NCI-H446 treated with DMSO at 0.1 percent for 48 hours (cell line): ENCODE results near the gene HEMK1.

Experiments used
- DNase-seq: peaks from one replicate; lab custom pipeline; 2025; lab: John Stamatoyannopoulos, UW

HEMK1 gene, protein sequence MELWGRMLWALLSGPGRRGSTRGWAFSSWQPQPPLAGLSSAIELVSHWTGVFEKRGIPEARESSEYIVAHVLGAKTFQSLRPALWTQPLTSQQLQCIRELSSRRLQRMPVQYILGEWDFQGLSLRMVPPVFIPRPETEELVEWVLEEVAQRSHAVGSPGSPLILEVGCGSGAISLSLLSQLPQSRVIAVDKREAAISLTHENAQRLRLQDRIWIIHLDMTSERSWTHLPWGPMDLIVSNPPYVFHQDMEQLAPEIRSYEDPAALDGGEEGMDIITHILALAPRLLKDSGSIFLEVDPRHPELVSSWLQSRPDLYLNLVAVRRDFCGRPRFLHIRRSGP

DNA sequence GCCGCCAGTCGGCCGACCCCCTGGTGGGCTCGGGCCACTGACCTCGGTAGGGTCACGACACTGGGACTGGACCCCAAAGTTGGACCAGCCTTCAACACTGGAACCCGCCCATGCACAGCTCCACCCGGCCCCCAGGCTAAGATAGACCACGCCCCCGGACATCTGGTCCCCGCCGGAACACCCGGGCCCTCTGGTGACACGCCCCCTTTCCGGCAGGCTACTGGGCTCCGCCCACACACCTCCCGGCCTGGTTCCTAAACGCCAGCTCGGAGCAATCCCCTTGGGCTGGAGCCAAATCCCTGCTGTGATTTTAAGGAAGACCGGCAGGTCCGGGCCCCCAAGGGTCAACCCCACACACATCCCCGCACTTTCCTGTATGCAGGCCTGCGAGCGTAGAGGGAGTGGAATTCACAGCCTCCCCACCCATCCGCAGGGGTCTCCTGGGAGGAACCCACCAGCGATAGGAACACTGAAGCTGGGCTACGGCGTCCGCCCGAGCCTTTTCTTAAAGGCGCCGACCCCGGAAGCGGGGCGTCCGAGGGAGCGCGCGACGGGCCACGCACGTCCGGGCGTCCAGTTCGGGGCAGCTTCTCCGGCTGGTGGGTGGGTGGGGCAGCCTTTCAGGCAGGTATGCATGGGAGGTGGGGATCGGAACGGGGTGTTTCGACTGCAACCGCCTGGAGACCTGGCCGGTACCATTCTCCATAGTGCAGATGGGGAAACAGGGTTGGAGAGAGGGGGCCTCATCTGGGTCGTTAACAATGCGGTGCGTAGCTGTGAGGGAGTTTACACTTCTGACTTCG lies at the start of gene HEMK1:
Gene HEMK1, plus strand, starts transcription at position 576 of the 803 bp plus-strand sequence. CDS start 1,583 bp downstream, outside the sequence.
- peak; percentile 68 for DNase-seq

DNA sequence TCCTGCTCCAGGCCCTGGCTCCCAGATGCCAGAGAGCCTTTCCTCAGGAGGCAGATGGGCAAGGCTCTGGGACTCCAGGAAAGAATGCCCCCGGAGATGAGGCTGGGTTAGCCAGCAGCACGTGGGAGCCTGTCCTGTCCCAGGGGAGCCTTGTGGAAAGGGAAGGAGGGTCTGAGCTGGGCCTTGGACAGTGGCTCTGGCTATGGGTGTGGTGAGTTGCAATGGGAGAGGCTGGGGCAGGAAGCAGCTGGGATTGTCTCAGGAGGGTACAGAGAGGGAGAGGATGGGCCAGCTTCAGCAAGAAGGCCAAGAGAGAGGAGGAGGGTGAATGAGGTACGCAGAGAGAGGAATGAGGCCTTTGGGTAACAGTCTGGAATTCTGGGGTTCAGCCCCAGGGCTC lies 48.5 kb upstream of the HEMK1 start:
- DNase-seq: no peak

GRCh38 chr3:50521572-50521971 lies 47.8 kb upstream of the HEMK1 start:
- DNase-seq: no peak

- no peak for DNase-seq
Measured at GRCh38 chr3:50523279-50523811, 46.0 kb upstream of the HEMK1 start.

DNA sequence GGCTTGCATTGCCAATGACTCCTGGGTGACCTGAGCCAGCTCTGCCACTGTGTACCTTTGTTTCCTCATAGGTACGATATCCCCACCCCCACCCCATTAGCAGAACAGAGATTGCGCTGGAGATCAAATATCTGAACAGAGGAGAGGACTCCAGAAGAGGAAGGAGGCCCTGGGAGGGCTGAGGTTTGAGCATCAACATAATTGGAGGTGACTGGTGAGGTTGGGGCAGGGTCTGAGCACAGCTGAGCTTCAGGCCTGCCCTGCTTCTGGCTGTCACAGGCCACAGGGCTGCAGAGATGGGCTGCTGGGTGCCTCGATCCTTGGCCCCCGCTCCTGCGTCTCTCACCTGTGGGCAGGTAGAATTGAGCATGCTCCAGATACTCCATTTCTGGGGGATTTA lies 44.6 kb upstream of the HEMK1 start:
- no peak for DNase-seq

DNA sequence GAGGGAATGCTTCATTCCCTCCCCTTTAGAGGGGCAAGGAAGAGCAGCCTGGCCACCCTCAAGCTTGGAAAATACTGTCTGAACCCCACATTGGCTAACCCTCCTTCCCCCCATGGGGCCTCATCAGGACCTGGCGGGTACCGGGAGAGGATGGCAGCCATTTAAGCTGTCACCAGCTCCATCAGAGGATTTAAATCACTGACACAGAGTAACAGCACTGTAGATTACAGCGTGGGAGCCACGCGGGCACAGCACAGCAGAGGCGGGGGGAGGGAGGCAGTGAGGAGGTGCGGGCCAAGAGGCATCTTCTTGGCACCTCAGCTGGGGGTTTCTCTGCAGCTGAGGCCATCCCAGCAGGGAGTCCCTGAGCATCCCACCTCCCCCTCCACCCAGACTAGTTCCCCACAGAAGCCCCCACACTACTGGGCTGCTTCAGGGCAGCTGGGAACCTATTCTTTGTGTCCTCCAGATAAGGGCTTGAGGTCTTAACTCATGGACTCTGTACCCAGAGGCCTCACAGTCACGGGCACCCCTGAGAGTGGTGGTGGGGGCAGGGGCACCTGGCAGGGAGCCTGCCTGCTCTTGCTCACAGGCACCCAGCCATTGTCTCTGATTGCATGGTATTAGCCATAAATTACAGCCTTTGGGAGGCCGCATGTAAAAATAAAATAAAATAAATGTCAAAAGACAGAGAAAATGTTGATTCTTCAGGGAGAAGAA lies 44.0 kb upstream of the HEMK1 start:
- DNase-seq: no peak

GRCh38 chr3:50525987-50526386 lies 43.3 kb upstream of the HEMK1 start:
- DNase-seq: no peak

DNA sequence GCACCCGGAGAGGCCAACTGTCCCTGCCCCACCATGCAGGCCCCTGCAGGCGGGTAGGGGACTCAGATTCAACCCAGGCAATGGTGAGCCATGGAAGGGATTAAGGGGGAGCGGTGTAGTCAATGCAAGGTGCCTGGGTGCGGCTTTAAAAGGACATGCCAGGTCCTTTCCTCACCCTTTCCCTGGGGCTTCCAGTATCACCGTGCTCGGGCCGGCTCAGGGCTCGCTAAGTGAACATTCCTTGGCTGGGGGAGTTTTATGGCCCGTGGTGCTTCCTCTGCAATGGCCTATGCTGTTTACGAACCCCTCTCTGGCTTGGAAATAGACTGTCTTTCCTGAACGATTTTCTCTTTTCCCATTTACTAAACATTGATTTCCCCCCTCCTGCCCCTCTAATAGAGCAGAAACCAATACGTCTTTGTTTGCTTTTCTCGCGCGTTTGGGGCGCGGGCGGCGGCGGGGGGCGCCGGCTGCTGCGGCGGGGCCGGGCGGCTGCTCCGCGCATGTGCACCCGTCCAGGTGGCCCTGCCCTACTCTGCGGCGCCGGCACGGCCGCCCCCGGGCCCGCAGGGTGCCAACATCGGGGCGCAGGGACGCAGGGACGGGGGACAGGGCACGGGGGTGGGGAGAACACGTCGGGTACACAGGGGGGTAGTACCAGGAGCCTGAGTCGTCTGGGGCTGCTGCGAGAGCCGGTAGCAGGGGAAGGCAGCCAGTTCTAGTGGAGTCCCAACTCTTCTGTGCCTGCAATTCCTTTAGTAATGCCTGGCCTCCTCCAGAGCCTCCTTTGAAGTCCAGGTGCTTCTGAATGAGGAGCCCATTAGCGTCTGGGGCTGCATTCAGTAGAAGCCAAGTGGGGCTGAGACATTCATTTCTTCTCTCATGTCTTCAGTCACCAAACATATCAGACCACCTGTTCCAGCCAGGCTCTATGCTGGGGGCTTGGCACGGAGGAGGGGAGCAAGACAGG lies 39.0 kb upstream of the HEMK1 start:
- no peak for DNase-seq

GRCh38 chr3:50531201-50531600 lies 38.1 kb upstream of the HEMK1 start:
- DNase-seq: no peak

- no peak for DNase-seq
Measured at GRCh38 chr3:50532062-50532705, 37.1 kb upstream of the HEMK1 start.

DNA sequence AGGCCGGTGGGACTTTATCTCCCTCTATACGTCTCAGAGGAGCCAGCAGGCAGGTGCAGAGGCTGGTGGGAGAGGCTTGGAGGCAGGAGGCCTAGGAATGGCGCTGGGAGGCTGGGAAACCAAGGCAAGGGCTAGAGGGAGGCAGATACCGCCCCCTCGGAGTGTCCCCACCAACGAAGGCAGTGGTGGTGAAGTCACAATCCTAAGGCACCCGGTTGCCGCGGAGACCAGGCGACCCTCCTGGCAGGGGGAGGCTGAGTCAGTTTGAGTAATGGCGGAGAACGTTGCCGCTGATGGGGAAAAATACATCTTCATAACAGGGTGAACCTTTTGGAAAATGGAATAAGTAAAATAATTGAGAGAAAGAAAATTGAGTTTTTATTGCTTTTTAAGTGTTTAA lies 36.0 kb upstream of the HEMK1 start:
- DNase-seq: no peak

DNA sequence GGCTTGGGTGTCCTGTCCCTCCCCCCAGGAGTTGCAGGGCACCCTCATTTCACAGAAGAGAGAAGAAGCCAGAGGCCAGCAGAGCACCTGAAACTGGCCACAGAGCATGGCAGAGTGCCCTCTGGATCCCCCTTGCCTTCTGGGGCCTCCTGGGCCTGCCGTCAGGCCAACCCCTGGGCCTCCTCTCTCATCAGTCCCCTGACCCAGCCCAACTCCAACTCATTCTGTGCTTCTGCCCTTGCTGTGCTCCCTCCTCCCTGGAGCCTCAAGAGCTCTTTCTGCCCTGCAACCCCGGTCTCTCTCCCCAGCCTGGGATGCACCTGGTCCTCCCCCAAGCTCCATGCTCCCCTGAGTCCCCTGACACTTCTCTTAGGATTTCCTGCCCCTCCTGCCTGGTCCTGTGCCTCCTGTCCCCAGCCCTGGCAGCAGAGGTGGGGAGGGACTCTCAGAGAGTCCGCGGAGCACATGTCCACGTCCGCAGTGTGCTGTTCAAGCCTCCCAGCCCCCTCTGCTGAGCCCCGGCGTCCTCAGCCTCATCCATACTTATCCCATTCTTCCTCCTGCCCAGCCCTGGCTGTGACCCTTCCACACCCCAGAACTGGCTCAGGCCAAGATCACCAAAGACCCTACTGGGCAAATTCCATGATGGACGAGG lies 35.4 kb upstream of the HEMK1 start:
- no peak for DNase-seq

DNA sequence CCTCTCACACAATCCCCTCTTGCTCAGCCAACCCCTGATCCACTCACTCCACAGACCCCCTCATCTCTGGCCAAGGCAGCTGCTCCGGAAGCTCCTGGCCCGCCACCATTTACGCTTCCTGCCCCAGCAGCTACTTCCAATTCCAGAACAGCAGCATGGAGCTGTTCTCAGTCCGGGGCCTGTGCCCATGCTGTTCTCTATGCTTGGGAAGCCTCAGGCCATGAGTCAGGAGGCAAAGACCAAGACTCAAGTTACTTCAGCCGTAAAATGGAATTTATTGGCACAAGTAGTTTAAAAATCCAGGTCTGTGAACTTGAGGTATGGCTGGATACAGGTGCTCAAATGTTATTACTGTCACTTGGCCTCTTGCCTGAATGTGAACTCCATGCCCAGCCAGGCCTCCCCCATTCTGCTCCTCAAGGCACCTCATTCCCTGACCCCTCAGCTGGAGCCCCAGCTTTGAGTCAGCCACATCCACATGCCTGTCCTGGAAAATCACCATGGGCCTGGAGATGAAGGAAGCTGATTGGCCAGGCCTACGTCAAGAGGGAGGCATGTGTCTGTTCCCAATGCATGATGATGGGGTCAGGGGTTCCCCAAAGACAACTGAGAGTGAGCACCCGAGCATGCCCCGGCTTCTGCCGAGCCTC lies 34.5 kb upstream of the HEMK1 start:
- DNase-seq: no peak

- DNase-seq: no peak
Measured at GRCh38 chr3:50536471-50537180, 32.7 kb upstream of the HEMK1 start.

- no peak for DNase-seq
Measured at GRCh38 chr3:50537421-50538129, 31.7 kb upstream of the HEMK1 start.

DNA sequence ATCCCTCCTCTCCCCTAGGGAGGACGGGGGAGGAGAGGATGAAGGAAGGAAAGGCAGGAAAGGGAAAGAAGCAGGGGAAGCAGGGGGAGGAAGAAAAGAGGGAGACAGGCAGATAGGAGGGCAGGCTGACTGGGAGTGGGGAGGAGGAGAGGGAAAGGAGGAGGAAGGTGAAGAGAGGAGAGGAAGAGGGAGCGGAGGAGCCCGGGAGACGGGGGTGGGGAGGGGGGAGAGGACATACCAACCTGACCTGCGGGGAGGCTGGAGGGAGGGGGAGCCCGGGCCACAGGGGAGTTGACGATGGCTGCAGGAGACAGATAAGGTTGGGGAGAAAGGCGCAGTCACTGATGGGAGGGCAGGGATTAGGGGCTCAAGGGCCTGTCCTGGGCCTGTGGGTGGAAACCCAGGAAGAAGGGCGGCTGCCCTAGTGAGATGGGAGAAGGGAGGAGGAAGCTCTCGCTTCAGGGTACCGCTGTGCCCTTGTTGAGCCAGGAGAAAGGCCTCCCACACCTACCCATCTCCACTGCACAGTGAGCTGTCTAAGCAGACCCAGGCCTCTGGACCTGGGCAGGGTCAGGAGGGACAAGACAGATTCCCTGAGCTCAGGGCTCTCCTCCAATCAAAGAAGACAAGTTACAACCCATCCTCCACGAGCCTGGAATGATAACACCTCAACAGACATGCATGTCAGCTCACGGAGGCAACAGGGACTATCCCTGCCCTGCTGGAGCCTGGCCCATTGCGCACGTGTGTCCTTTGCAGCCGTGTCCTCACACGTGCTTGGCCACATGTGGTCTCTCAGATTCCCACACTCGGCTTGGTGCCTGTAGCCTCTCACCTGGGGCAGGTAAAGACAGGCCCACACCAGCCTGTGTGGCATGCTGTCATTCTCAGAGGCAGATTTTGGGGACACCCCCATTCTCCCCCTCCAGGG lies 29.7 kb upstream of the HEMK1 start:
- DNase-seq: no peak
